GM19397 (cell line): Measurements from ENCODE around the gene BMPR1B.

ENCODE experiments used
- ATAC-seq: cut with Tn5 transposase; IDR thresholded peaks from one replicate; pipeline ENCODE4 v1.9.1; 2021; ENCODE audit warnings: mild to moderate bottlenecking, moderate library complexity; ENCODE audit not compliant: unreplicated experiment

Gene BMPR1B

DNA sequence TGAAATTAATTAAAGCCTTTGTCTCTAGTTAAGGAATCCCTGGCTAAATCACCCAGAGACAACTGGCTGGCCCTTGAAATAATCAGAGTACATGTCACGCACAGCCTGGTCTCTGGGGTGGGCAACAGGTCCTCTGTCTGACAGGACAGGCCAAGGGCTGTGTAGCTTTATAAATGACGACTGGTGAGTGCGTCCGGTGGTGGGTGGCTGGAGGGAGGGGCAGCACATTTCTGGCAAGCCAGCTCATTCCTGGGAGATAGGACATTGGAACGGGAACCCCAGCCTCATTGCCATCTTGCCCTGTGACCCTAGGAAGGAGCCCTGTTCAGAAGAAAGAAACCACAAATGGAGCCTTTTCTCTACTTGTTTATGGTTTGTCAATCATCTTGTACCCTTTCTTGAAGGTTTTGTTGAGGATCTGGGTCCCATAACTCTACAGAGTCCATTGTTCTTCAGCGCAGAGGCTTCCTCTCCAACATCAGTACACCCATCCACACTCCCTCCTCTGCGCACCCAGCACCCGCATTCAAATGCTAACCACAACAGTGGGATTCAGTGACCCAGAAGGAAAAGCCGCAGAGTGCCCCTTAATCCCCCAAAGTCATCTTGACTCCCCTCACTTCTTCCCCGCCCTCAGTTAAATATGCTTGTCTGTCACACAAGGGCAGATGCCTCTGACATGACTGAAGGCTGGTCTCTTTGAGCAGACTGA lies 422.9 kb downstream of the BMPR1B start:
- no peak for ATAC-seq

DNA sequence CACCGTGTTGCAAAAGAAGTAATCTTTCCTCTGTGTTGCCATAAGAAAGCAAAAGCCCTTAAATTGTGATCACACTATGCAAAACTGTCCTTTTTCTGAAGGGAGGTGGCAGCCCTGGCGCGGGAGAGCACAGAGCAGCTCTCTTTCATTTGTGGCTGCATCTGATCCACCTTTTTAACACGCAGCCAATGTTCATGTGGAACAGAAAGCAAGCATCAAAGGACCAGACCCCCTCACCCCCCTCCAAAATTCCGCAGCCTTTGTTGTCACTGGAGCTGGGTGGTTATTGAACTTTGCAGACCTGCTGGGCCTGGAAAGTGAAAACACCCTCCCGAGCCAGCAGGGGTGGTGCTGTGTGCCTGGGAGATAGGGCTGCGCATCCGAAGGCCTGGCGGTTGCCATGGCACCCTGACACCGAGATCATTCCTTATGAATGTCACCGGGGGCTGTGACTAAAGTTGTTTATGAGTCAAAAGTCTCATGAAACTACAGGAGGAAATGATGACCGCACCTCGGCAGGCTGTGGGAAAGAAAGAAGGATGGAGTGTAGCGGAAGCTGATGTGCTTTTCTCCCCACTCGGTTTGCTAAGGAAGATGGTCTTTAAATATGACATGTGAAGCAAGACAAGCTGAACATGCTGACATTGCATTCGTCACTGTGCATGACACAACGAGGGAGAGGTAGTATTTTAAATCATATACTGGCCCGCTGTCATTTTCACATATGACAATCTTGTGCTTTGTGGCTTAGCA lies 423.7 kb downstream of the BMPR1B start:
- no peak for ATAC-seq

DNA sequence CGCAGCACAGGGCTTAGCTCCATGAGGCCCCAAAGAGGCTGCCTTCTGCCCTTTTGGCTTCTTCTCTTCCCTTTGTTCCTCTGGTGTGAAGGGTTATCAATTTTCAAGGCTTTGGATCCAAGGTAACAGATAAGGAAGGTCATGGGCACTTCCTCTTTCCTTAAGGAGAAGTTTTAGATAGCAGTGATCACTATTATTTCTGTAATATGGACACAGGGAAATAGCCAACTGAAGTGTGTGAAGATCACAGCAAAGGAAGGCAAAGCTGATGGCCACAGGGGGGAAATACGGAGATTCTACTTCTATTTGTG lies 424.2 kb downstream of the BMPR1B start:
- ATAC-seq: no peak

DNA sequence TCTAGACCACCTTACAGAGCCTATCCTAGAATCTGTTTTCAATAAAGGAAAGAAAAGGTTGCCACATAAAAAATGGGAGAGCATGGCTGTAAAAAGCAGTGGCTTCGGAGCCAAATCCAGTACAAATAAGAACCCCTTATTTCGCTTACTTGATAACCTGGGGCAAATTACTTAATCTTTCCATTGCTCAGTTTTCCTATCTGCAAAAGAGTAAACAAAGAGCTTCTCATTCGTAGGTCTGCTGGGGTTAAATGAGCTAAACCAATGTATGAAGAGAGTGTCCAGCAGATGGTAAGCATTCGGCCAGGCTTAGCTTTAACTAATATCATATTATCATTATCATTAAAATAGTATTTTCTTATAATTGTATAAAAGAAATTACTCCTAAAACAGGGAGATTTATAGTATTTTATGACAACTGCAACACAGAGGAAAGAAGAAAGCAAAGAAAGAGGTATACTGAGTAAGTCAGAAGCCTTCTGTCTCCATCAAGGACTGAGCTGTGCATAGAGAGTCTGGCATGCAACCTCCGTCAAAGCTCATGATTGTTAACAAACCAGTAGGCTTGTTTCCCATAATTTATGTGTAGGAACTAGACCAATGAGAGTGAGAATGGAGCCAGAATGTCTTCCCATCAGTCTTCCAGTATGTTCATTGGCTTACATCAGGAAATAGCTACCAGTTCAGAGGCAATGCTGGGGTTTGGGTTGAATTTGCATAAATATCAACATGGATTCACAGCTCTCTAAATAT lies 426.1 kb downstream of the BMPR1B start:
- no peak for ATAC-seq

DNA sequence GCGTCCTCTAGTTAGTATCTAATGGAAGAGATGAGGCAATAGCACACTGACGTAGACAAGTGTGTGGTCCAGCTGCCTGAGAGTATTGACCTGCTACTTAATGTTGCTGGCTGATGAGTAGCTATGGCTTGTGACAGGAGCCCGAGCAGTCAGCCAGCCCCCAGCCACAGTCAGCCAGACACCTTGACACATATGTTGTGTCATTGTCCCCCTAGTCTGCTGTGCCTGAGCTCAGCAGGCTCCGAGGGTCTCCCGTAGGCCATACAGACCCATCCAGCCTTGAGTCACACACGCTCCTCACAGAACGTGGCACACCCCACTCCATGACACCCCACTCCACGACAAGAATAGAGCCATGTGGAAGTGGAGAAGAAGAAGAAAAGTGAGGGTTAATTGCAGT lies 428.9 kb downstream of the BMPR1B start:
- no peak for ATAC-seq

DNA sequence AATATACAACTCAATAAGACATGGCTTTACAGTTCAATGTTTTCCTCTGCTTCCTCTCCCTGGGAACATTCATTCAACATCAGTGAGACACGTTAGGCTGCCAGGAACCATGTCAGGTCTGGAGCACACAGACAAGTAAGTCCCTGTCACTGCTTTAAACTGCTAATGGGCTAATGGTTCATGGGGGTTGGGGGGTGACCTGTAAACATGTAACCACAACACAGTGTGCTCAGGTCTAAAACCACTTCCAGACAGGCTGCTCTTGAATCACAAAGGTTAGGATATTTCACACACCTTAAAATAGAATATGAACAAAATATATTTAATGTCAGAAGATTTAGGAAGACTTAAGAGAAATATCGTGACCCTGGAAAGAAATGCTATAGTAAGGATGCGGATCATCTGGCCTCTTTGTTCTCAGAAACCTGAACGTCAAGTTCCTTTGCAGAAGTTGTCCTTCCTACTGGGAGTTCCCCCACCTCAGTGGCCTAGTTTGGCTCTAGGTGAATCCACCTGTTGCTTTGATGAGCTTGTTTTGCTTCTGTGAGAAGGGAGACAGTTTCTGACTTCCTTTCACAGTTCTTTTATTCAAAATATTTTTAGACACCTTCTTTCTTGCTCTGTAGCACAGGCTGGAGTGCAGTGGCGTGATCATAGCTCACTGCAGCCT lies 431.1 kb downstream of the BMPR1B start:
- ATAC-seq: no peak

DNA sequence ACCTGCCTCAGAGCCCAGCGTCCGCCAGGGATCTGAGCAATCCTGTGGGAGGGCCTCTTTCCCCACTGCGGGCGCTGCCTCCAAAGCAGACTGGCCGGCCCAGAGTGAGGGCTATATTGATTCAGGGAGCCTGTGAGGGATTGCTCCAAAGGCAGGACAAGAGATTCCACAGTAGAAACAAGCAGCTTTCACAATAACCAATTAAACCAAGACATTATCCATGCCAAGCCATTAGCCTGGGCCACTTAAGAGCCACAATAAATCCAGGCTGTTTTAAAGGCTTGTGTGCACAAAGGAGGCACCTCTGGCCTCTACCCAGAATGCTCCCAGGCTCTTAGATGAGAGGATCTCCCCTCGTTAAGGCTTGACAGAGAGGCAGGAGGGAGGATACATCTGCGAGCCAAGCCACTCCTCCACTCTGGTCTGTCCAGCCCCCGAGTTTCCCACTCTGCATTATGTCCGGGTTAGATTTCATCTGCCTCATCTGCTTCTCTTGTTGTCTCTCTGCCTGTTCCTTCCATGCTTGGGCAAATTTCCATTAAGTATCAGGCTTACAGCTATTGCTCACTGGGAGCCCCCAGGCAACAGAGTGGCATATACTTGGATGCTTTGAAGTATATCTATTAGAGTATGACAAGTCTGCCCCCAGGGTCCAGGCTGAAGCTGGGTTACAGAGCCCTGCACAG lies 433.1 kb downstream of the BMPR1B start:
- ATAC-seq: no peak

DNA sequence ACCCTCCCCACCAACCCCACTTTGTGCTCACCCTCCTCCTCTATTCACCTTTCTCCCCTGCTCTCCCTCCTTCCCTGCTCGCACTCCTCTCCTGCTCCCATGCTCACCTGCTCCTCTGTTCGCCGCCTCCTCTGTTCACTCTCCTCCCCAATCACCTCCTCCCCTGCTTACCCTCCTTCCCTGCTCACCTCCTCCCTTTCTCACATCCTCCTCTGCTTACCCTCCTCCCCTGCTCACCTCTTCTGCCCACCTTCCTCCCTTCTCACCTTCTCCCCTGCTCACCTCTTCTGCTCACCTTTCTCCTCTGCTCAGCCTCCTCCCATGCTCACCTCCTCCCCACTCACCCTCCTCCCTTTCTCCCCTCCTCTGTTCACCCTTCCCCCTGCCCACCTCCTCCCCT lies 433.8 kb downstream of the BMPR1B start:
- no peak for ATAC-seq

DNA sequence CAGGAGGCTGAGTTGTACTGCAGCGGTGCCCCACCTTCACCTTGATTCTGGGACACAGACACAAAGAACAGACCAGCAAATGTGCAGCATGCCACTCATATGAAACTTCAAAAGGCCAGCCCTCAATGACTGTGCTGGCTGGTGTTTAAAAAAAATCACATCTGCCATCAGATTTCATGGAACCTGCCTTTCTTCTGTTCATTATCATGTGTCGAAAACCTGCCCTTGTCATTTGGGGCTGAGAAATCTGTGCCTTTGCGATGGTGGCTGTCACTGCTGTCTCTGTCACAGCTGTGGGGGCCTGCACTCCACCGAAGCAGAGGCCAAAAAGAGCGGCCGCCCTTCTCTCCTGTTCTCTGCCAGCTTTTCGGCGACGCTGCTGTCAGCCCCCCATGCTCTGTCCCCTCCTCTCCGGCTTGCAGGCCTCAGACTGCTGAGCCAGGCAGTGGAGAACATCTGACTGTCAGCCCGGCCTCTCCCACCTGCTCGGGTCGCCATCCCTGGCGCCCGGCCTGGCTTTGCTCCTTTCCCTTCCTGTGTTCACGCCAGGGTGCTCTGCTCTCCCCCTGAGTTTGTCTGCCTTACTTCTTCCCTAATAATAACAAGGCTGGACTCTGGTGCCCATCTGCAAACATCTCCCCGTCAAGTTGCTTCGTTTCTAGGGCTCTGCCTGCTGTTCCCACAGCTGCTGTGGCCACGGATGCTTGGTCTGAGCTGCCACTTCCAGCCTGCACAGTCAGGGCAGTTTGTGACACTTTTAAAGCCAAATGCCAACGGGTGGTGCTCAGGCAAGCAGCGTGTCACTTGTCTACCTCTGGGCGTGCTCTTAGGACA lies 435.9 kb downstream of the BMPR1B start:
- no peak for ATAC-seq

DNA sequence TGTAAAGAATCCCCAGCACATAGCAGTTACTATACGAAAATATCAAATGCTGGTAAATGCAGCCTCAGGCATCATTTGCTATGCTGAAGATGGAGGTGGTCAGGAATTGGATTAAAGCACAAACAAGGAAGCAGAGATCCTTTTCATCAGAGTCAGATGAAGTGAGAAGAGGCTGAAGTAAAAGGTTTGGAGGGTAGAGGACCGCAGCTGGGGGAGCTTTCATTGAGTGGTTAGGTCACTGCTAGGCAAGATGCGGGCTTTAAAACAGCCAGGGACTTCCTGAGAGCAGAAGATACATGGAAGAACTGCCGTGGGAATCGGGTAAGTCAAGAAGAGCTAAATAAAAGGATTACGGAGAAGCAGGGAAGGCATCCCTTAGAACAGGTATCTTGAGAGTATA lies 439.6 kb downstream of the BMPR1B start:
- ATAC-seq: no peak

DNA sequence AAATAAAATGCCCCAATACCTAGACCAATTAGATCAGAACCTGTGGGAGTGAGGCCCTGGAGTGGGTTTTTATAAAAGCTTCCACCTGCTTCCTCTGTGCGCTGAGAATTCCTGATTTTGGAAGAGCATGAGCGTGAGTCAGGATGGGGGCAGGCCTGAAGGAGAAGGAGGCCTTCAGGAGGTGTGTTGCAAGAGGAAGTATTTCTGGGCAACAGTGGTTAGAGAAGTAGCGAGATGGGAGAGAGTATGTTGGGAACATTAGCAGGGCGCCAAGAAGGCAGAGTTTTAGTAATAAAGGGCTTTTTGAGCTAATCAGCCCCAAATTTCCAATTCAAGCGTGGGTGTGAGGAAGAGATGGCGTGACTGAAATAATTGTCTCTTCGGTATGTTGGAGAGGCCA lies 441.2 kb downstream of the BMPR1B start:
- no peak for ATAC-seq

DNA sequence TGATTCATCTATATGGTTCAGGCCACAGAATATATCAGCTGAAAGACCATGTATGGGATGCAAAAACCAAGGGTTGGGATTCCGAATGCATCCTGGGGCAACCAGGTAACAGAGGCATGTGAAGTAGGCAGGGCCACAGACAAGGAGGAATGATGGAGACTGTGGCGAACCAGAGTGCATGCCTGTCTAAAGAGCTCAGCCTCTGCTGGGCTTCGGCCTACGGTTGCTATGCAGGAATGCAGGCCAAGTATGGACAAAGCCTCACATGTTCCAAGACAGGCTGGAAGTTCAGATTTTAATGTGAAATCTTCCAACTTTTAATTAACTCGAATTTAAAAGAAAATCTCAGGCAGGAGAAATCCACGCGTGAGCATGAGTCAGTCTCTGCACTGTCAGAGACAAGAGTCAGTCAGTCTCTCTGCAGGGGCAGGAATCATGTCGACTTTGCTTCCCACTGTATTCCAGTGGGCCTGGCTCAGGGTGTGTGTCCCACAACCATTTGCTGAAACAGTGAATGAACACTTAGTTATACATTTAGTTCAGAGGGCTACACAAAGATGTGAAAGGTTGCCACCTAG lies 446.6 kb downstream of the BMPR1B start:
- ATAC-seq: no peak

DNA sequence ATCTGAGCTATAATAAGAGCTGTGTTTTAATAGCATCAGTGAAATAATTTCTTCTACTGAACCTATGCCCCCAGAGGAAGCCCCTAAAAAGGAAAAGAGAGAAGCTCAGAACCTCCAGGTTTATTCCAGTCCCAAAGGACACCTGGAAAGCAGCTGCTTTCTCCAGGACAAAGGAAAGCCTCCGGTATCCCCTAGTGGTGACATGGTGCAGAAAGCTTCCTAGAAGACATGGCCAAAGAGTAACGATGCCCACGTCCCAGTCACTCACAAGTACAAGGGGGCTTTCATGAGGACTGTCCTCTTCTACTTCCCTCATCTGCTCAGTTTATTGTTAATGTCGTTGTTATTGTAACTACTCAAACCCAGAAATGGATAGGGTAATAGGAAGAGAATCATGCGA lies 447.1 kb downstream of the BMPR1B start:
- no peak for ATAC-seq
